ENCODE results near the gene HOXD11.

- no peak for TF ChIP-seq POLR2A (IDR thresholded peaks at IDR 0.05; ENCODE audit: low read depth, low read length)
- no peak for TF ChIP-seq CTCF (IDR thresholded peaks at IDR 0.05; ENCODE audit: extremely low read depth in 1 of 2, insufficient read depth in 1 of 2, low read depth in 1 of 2, low read length in 2 of 2)
These were observed 28.4 kb upstream of the HOXD11 start for GRCh38 chr2:176078541-176079284.

Measured in endothelial cell of umbilical vein (primary cell).